NCI-H748 (cell line): ENCODE data around the gene STX5.

Experiments used
- DNase-seq: peaks from one replicate; lab custom pipeline; 2025; ENCODE audit not compliant: unreplicated experiment; lab: John Stamatoyannopoulos, UW

Gene STX5

GRCh38 chr11:62788991-62789390 is 42.9 kb downstream of the STX5 start:
- DNase-seq: no peak

- peak; percentile 99 for DNase-seq
Observed at GRCh38 chr11:62787005-62787759, 44.7 kb downstream of the STX5 start, which contains the start of gene TMEM179B. TSS of gene TMEM179B (plus strand) at chr11:62787402. CDS start at chr11:62787432, 30 bp downstream.

- peak; percentile 87 for DNase-seq
Observed at GRCh38 chr11:62786318-62787004, 45.4 kb downstream of the STX5 start.

- no peak for DNase-seq
Observed at GRCh38 chr11:62782753-62783152, 49.1 kb downstream of the STX5 start.

- no peak for DNase-seq
Observed at GRCh38 chr11:62778441-62778840, 53.4 kb downstream of the STX5 start.

GRCh38 chr11:62777389-62777788 is 54.5 kb downstream of the STX5 start:
- no peak for DNase-seq

- DNase-seq: no peak
Observed at GRCh38 chr11:62775646-62776045, 56.2 kb downstream of the STX5 start.

GRCh38 chr11:62774407-62774806 is 57.4 kb downstream of the STX5 start:
- DNase-seq: no peak

- DNase-seq: peak; percentile 98
Observed at GRCh38 chr11:62771144-62772021, 60.5 kb downstream of the STX5 start, which contains the start of gene TAF6L. TSS of gene TAF6L (plus strand) at chr11:62771396. CDS start at chr11:62775784, 4,388 bp downstream.

GRCh38 chr11:62770778-62771143 is 61.1 kb downstream of the STX5 start:
- DNase-seq: peak; percentile 73

GRCh38 chr11:62760867-62761227 is 71.0 kb downstream of the STX5 start:
- DNase-seq: peak; percentile 24

- DNase-seq: no peak
Observed at GRCh38 chr11:62757846-62758788, 73.7 kb downstream of the STX5 start.
